Cardiac muscle cell (in vitro differentiated cells and primary cell): ENCODE measurements around the gene TSPAN14. TPM values are rescaled to one million over a fixed set of nuclear protein-coding genes. Genes with fewer than 3 reads are reported as not detected.
A peak's percentile ranks its signal among the peaks of the same experiment; 100 is the strongest.

Experiments used
- DNase-seq, 2 donors: peaks; one replicate each; pipeline versions ENCODE4 v3.0.0 to v3.0.0-alpha.2; 2010 to 2017; ENCODE audit warnings: low read depth in 1 of 2, low spot score in 1 of 2
- H3K27ac ChIP-seq: fragments of 200-600 bp; sonication (generic); 2 replicates; pipeline ENCODE4 v1.5.1; 2016
- H3K27me3 ChIP-seq: fragments of 200-600 bp; sonication (generic); 2 replicates; pipeline ENCODE4 v1.6.0; 2016; ENCODE audit warnings: control low read depth
- H3K36me3 ChIP-seq: fragments of 200-600 bp; sonication (generic); 2 replicates; pipeline ENCODE4 v1.5.1; 2016; ENCODE audit warnings: control low read depth
- H3K4me1 ChIP-seq: fragments of 200-600 bp; sonication (generic); 2 replicates; pipeline ENCODE4 v1.8.1; 2017; ENCODE audit warnings: low read depth, mild to moderate bottlenecking, mixed run types
- H3K4me3 ChIP-seq: fragments of 200-600 bp; sonication (generic); 2 replicates; pipeline ENCODE4 v1.5.1; 2016; ENCODE audit warnings: mild to moderate bottlenecking
- H3K9me3 ChIP-seq: fragments of 200-600 bp; sonication (generic); 2 replicates; pipeline ENCODE4 v1.5.1; 2017; ENCODE audit warnings: low read depth, mild to moderate bottlenecking, control low read depth
- polyA plus RNA-seq: library from polyadenylated mRNA; unstranded; fragments of >200 nt; fragmentation: Nextera tagmentation; extraction: Ambion mirVana; gene quantifications from 2 replicates; pipeline ENCODE4 v1.2.1, GENCODE V29; 2016
- total RNA-seq: library from RNA; depleted of rRNA; stranded (reverse); fragments of >200 nt; gene quantifications from 2 replicates; pipeline ENCODE4 v1.2.3, GENCODE V29; 2016
- TF ChIP-seq, protein P1 (sequence below): IDR thresholded peaks from 2 replicates; pipeline ENCODE4 v1.5.1; 2012; ENCODE audit warnings: low read depth, mild to moderate bottlenecking, low read length

The TSPAN14 gene
- total and polyA plus RNA-seq, 2 experiments from 2014 or later: 31.6 to 55.1 TPM

DNA sequence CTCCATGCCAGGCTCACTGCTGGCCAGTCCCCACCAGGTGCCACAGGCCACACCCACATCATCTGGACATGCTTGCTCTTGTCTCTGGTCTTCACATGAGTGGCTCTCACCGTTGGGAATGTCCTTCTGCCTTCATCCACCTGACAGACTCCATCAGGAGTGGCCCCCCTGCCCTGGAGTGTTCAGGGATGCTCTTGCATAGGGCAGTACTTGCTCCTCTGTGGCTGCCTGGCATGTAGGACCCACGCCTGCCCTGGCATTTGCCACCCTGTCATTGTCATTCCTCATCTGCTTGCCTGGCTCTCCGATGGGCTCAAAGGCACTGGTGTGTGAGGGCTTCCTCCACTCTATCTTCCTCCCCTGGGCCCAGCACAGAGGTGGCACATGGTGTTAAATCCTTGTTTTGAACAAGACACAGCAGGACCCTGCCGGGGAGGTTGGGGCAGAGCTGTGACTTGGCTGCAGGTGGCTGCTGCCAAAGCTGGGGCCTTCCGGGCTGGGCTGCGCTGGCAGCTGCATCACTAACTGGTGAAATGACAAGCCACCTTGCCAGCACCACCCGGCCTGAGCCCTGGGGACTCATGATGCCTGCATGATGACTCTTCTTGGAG, 85.4 kb downstream of the TSPAN14 start:
- Histone ChIP-seq H3K9me3 (no peaks in the 10 kb centered on the region), H3K4me3 (no peak overlapping the region), H3K4me1 (no peaks in the 10 kb centered on the region), H3K27me3 (no peaks in the 10 kb centered on the region), H3K27ac (no peak overlapping the region), H3K36me3 (no peaks in the 10 kb centered on the region)
- DNase-seq: no peak
- TF ChIP-seq, protein P1, sequence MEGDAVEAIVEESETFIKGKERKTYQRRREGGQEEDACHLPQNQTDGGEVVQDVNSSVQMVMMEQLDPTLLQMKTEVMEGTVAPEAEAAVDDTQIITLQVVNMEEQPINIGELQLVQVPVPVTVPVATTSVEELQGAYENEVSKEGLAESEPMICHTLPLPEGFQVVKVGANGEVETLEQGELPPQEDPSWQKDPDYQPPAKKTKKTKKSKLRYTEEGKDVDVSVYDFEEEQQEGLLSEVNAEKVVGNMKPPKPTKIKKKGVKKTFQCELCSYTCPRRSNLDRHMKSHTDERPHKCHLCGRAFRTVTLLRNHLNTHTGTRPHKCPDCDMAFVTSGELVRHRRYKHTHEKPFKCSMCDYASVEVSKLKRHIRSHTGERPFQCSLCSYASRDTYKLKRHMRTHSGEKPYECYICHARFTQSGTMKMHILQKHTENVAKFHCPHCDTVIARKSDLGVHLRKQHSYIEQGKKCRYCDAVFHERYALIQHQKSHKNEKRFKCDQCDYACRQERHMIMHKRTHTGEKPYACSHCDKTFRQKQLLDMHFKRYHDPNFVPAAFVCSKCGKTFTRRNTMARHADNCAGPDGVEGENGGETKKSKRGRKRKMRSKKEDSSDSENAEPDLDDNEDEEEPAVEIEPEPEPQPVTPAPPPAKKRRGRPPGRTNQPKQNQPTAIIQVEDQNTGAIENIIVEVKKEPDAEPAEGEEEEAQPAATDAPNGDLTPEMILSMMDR: no peak

DNA sequence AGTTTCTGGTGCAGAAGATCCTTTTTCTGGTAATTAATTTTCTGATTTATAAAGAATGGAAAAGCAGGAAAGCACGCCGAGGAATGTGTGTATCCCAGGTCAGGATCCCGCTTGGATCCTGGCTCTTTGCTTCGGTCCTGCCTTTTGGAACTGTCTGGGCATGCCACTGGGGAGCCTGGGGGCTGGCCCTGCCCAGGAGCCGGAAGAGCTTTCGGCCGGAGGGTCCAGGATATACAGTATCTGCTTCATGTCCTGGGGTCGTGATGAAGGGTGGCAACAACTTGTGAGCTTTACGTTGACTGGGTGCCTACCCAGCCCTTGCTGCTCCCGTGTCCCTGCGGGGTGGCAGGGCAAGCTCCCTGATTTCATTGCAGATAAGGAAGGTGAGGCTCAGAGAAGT, 86.0 kb downstream of the TSPAN14 start:
- no peaks in the 10 kb centered on the region for H3K9me3 ChIP-seq
- no peaks in the 10 kb centered on the region for H3K4me1 ChIP-seq
- H3K27ac ChIP-seq: no peak overlapping the region
- H3K27me3 ChIP-seq: no peaks in the 10 kb centered on the region
- TF ChIP-seq, protein P1: no peak
- H3K36me3 ChIP-seq: no peaks in the 10 kb centered on the region
- DNase-seq: no peak
- H3K4me3 ChIP-seq: no peak overlapping the region

DNA sequence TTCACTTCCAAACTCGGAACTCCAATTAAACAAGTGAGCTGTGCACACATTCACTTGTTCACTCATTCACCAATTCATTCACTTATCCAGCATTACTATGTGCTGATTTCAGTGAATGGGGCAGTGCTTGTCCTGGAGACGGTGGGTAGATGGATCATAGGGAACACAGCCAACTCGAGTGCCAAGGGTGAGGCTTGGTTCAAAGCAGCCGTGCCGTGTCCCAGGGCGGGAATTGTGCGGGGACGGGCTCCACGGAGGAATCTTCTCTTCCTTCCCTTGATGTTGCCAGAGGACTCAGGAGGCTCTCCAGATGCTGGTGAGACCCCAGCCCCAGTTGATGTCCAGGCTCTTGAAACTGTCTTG, 86.5 kb downstream of the TSPAN14 start:
- DNase-seq: no peak
- no peaks in the 10 kb centered on the region for H3K27me3 ChIP-seq
- TF ChIP-seq, protein P1: no peak
- H3K27ac ChIP-seq: no peak overlapping the region
- H3K36me3 ChIP-seq: no peaks in the 10 kb centered on the region
- H3K4me3 ChIP-seq: no peak overlapping the region
- H3K4me1 ChIP-seq: no peaks in the 10 kb centered on the region
- H3K9me3 ChIP-seq: no peaks in the 10 kb centered on the region

DNA sequence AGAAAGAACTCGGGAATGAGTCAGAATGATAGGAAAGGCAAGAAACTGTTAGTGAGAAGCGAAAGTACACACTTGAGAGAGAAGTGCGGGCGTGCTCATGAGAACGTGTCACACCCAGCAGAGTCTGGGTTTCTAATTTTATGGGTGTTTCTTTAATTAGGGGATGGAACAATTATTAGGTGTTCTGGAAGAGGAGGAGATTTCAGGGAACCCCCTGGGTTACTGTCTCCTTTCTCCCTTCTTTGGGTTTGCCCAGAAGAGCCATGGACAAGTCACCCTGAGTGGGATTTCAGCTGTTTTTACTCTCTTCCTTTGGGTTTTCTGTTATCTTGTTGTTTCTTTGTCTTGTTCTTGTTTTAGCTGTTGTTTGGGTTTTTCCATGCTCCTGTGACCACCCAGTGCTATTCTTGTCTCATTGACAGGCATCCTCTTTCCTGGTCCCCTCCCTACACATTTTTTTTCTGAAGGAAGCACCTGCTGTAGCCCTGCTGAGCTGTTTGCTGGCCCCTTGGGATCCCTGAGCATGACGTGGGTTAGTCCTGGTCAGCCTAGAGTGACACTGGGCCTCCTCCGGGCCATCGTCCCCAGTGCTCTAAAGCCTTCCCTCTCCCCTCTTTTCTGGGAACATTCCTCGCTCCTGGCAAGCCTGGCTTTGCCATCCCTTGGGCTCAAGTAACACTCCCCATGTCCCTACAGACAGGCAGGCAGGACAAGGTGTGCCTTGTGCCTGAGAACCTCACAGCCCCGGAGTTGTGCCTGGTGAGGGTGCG, 87.1 kb downstream of the TSPAN14 start:
- Histone ChIP-seq H3K36me3 (no peaks in the 10 kb centered on the region), H3K27me3 (no peaks in the 10 kb centered on the region), H3K9me3 (no peaks in the 10 kb centered on the region), H3K4me1 (no peaks in the 10 kb centered on the region), H3K27ac (no peak overlapping the region), H3K4me3 (no peak overlapping the region)
- DNase-seq: peak in 1 of 2 donors; percentile 19
- TF ChIP-seq, protein P1: no peak

DNA sequence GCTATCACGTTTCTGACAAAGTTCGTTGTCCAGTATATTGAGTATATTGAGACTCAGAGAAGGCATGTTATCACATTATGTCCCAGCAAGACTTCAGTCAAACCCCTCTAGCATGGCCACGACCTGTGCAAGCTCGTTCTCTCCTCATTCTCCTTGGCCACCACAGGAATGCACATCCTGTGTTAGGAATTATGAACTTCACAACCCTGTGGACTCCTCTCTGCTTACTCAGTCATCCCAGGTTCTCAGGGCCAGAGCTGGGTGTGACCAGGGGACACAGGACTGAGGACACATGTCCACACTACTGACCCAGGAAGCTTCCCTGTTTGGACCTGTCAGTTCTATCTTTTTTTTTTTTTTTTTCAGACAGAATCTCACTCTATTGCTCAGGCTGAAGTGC, 87.9 kb downstream of the TSPAN14 start:
- peak in 1 of 2 donors; percentile 15 for DNase-seq
- H3K27me3 ChIP-seq: no peaks in the 10 kb centered on the region
- no peak overlapping the region for H3K27ac ChIP-seq
- H3K4me1 ChIP-seq: no peaks in the 10 kb centered on the region
- no peaks in the 10 kb centered on the region for H3K9me3 ChIP-seq
- TF ChIP-seq, protein P1: no peak
- no peaks in the 10 kb centered on the region for H3K36me3 ChIP-seq
- H3K4me3 ChIP-seq: no peak overlapping the region
